ENCODE results near the gene SCAPER.

Gene SCAPER

DNA sequence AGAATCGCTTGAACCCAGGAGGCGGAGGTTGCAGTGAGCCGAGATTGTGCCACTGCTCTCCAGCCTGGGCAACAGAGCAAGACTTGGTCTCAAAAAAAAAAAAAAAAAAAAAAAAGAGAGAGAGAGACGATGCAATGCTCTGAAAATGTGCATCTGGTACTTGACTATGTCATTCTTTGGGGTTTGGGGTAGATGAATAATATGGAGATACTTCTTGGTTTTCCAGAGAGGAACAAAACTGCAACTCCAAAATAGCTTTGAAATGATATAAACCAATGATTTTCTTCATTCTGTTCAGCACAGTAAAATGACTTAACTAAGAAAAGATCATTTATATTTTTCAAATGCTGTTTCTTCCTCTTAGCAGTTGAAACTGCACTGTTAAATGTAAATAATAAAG lies 409.7 kb downstream of the SCAPER start:
- H3K9me3 ChIP-seq (ENCODE audit: low read length), result no peaks in the 10 kb centered on the region
- no peaks in the 10 kb centered on the region for H3K4me1 ChIP-seq (ENCODE audit: insufficient read depth, low read length)
- no peaks in the 10 kb centered on the region for H3K36me3 ChIP-seq (ENCODE audit: insufficient read depth, low read length)
- no peaks in the 10 kb centered on the region for H3K27me3 ChIP-seq (ENCODE audit: insufficient read depth, low read length)
- no peak overlapping the region for H3K4me3 ChIP-seq (ENCODE audit: low read length)
- H2AFZ ChIP-seq (ENCODE audit: low read depth, low read length), result no peak overlapping the region

DNA sequence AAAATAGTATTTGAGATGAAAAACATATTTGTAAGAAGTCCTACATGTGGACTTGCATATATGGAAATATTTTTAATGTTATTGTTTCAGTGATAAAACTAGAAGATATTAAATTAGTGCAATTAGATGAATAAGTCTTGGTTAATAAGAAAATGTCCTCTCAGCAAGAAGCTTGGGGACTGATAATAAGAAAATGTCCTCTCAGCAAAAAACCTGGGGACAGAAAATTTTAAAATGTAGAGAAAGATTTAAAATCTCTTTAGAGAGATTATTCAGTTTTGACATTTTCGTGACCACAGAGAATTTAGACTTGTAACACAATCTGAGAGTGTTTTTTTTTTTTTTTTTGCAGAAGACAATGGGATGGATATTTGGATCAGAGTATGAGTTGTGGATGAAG lies 412.6 kb downstream of the SCAPER start:
- Histone ChIP-seq H2AFZ (ENCODE audit: low read depth, low read length) (no peak overlapping the region), H3K4me1 (ENCODE audit: insufficient read depth, low read length) (no peaks in the 10 kb centered on the region), H3K4me3 (ENCODE audit: low read length) (no peak overlapping the region)

DNA sequence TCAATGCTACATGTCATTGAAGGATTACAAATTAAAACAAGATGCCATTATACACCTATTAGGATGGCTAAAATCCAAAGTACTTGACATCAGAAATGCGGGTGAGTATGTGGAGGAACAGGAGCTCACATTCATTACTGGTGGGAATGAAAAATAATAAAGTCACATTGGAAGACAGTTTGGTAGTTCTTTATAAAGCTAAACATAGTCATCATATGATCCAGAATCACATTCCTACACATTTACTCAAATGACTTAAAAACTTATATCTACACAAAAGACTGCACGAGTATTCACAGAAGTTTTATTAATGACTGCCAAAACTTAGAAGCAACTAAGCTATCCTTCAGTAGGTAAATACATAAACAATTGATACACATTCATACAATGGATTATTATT lies 421.4 kb downstream of the SCAPER start:
- H2AFZ ChIP-seq (ENCODE audit: low read depth, low read length), result no peak overlapping the region
- peaks cover 8% of the 10 kb centered on the region for H3K4me1 ChIP-seq (ENCODE audit: insufficient read depth, low read length)
- no peaks in the 10 kb centered on the region for H3K9me3 ChIP-seq (ENCODE audit: low read length)
- H3K4me3 ChIP-seq (ENCODE audit: low read length), result no peak overlapping the region
- H3K36me3 ChIP-seq (ENCODE audit: insufficient read depth, low read length), result no peaks in the 10 kb centered on the region
- H3K27me3 ChIP-seq (ENCODE audit: insufficient read depth, low read length), result no peaks in the 10 kb centered on the region

More for the DNA sequence above, 412.6 kb downstream of the SCAPER start:
- Histone ChIP-seq H3K9me3 (ENCODE audit: low read length) (no peaks in the 10 kb centered on the region), H3K27me3 (ENCODE audit: insufficient read depth, low read length) (no peaks in the 10 kb centered on the region), H3K36me3 (ENCODE audit: insufficient read depth, low read length) (no peaks in the 10 kb centered on the region)

DNA sequence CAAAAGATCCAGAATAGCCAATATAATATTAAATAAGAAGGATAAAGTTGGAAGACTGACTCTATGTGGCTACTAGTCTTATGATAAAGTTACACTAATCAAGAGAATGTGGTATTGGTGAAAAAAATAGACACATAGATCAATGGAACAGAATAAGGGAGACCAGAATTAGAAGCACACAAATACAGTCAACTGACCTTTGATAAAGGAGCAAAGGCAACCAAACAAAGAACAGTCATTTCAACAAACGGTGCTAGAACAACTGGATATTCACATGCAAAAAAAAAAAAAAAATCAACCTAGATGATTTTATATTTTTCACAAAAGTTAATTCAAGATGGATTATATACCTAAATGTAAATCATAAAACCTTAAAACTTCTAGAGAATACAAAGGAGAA lies 422.1 kb downstream of the SCAPER start:
- no peaks in the 10 kb centered on the region for H3K36me3 ChIP-seq (ENCODE audit: insufficient read depth, low read length)
- no peaks in the 10 kb centered on the region for H3K9me3 ChIP-seq (ENCODE audit: low read length)
- no peak overlapping the region for H2AFZ ChIP-seq (ENCODE audit: low read depth, low read length)
- H3K27me3 ChIP-seq (ENCODE audit: insufficient read depth, low read length), result no peaks in the 10 kb centered on the region
- H3K4me1 ChIP-seq (ENCODE audit: insufficient read depth, low read length), result peaks cover 8% of the 10 kb centered on the region
- no peak overlapping the region for H3K4me3 ChIP-seq (ENCODE audit: low read length)

DNA sequence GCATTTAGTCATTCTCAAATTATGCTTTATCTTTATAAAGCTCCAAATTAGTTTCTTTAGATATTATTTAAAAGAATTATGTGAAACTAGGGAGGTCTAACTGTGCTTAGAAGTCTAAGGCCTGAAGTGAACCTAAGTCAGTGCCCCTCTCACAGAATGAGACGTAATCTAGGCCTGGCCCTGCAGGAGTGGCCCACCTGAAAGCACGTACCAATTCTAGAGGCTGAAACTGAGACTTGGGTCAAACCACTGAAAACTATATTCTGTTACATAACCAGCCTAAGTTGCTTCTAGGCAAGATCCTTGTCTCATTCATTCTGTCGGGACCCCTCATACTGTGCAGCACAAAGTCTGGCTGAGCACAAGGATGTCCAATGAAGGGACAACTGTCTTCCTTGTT lies 424.9 kb downstream of the SCAPER start:
- Histone ChIP-seq H3K4me3 (ENCODE audit: low read length) (no peak overlapping the region), H2AFZ (ENCODE audit: low read depth, low read length) (no peak overlapping the region), H3K9me3 (ENCODE audit: low read length) (no peaks in the 10 kb centered on the region), H3K4me1 (ENCODE audit: insufficient read depth, low read length) (peaks cover 8% of the 10 kb centered on the region), H3K27me3 (ENCODE audit: insufficient read depth, low read length) (no peaks in the 10 kb centered on the region), H3K36me3 (ENCODE audit: insufficient read depth, low read length) (no peaks in the 10 kb centered on the region)

DNA sequence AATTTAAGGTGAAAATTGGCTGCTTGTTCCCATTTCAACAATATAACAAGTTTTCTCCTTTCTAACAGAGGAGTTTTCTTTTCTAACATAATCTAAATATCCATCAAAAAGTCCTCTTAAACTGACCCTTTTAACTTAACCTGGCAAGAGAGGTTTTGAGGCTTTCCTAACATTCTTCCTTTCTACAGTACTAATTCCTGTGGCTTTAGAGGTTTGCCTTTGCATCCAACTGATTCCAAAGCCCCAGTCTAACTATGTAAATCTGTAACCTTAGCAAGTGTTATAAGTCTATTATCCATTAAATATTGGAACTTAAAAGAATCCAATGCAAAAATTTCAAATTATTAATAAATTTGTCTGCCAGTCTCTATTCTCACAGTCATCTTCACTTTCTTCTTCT lies 434.4 kb downstream of the SCAPER start:
- Histone ChIP-seq H2AFZ (ENCODE audit: low read depth, low read length) (no peak overlapping the region), H3K27me3 (ENCODE audit: insufficient read depth, low read length) (no peaks in the 10 kb centered on the region), H3K36me3 (ENCODE audit: insufficient read depth, low read length) (no peaks in the 10 kb centered on the region), H3K4me1 (ENCODE audit: insufficient read depth, low read length) (no peaks in the 10 kb centered on the region), H3K4me3 (ENCODE audit: low read length) (no peak overlapping the region), H3K9me3 (ENCODE audit: low read length) (peaks cover 2% of the 10 kb centered on the region)

DNA sequence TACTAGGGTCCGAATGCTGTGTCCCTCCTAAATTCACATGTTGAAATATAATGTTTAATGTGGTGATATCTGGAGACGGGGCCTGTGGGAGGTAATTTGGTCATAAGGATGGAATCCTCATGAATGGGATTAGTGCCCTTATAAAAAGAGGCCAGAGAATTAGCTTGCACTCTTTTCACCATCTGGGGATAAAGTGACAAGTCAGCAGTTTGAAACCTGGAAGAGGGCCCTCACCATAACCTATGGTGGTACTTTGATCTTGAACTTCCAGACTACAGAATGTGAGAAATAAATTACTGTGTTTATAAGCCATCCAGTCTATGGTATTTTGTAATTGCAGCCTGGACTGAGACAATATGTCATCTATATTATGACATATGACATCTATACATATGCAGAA lies 436.4 kb downstream of the SCAPER start:
- H3K27me3 ChIP-seq (ENCODE audit: insufficient read depth, low read length), result no peaks in the 10 kb centered on the region
- H3K9me3 ChIP-seq (ENCODE audit: low read length), result peaks cover 2% of the 10 kb centered on the region
- H3K4me3 ChIP-seq (ENCODE audit: low read length), result no peak overlapping the region
- H3K4me1 ChIP-seq (ENCODE audit: insufficient read depth, low read length), result no peaks in the 10 kb centered on the region
- H2AFZ ChIP-seq (ENCODE audit: low read depth, low read length), result no peak overlapping the region
- no peaks in the 10 kb centered on the region for H3K36me3 ChIP-seq (ENCODE audit: insufficient read depth, low read length)

DNA sequence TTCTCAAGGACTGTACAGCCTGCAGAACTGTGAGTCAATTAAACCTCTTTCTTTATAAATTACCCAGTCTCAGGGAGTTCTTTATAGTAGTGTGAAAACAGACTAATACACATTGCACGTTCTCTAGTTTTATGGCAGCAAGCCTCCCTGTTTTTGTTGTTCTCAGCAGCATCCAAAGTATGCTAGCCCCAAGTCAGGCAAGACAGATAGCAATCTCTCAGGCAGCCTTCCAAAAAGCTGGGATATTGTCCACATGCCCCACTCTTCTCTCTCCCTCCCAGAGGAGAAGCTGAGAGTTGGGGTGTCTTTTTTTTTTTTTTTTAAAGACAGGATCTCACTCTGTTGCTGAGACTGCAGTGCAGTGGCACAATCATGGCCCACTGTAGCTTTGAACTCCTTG lies 438.0 kb downstream of the SCAPER start:
- Histone ChIP-seq H3K9me3 (ENCODE audit: low read length) (peaks cover 2% of the 10 kb centered on the region), H3K4me3 (ENCODE audit: low read length) (no peak overlapping the region), H3K27me3 (ENCODE audit: insufficient read depth, low read length) (no peaks in the 10 kb centered on the region), H3K36me3 (ENCODE audit: insufficient read depth, low read length) (no peaks in the 10 kb centered on the region), H2AFZ (ENCODE audit: low read depth, low read length) (no peak overlapping the region), H3K4me1 (ENCODE audit: insufficient read depth, low read length) (no peaks in the 10 kb centered on the region)

DNA sequence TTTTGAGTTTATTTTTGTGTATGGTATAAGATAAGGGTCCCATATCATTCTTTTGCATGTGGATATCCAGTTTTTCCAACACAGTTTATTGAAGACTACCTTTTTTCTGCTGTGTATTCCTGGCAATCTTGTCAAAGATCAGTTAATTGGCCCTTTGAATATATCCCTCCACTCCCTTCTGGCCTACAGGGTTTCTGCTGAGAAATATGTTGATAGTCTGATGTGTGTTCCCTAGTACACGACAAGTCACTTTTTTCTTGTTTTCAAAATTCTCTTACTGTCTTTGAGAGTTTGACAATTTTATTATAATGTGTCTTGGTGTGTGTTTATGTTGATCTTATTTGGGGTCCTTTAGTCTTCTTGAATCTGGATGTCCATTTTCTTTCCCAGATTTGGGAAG lies 439.4 kb downstream of the SCAPER start:
- H3K9me3 ChIP-seq (ENCODE audit: low read length), result peaks cover 2% of the 10 kb centered on the region
- no peaks in the 10 kb centered on the region for H3K27me3 ChIP-seq (ENCODE audit: insufficient read depth, low read length)
- H3K36me3 ChIP-seq (ENCODE audit: insufficient read depth, low read length), result no peaks in the 10 kb centered on the region
- no peaks in the 10 kb centered on the region for H3K4me1 ChIP-seq (ENCODE audit: insufficient read depth, low read length)
- no peak overlapping the region for H3K4me3 ChIP-seq (ENCODE audit: low read length)
- H2AFZ ChIP-seq (ENCODE audit: low read depth, low read length), result no peak overlapping the region

DNA sequence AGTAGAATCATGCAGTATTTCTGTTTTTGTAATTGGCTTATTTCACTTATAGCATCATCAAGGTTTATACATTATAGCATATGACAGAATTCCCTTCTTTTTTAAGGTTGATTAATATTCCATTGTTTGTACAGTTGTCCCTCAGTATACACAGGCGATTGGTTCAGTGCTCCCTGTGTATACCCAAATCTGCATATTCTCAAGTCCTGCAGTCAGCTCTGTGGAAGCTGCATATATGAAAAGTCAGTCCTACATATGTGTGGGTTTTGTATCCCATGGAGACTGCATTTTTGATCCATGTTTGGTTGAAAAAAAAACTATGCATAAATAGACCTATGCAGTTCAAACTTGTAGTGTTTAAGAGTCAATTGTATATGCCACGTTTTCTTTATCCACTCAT lies 440.9 kb downstream of the SCAPER start:
- H3K36me3 ChIP-seq (ENCODE audit: insufficient read depth, low read length), result no peaks in the 10 kb centered on the region
- H3K9me3 ChIP-seq (ENCODE audit: low read length), result peaks cover 4% of the 10 kb centered on the region
- H2AFZ ChIP-seq (ENCODE audit: low read depth, low read length), result no peak overlapping the region
- no peak overlapping the region for H3K4me3 ChIP-seq (ENCODE audit: low read length)
- H3K27me3 ChIP-seq (ENCODE audit: insufficient read depth, low read length), result no peaks in the 10 kb centered on the region
- no peaks in the 10 kb centered on the region for H3K4me1 ChIP-seq (ENCODE audit: insufficient read depth, low read length)

DNA sequence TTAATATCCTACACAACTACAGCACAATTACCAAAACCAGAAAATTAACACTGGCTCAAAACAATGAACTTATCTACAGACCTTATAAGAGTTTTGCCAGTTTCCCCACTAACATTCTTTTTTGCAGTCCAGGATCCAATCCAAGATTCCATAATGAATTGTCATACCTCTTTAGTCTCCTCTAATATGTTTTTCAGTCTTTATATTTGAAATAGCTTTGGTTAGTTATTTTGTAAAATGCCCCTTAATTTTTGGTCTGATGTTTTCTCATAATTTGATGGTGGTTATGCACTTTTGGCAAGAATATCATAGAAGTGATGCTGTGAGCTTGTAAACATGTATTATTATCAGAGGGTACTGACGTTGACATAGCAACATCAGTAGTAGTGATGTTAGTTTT lies 444.3 kb downstream of the SCAPER start:
- Histone ChIP-seq H3K4me1 (ENCODE audit: insufficient read depth, low read length) (no peaks in the 10 kb centered on the region), H3K4me3 (ENCODE audit: low read length) (no peak overlapping the region), H3K9me3 (ENCODE audit: low read length) (peaks cover 3% of the 10 kb centered on the region), H2AFZ (ENCODE audit: low read depth, low read length) (no peak overlapping the region), H3K36me3 (ENCODE audit: insufficient read depth, low read length) (no peaks in the 10 kb centered on the region), H3K27me3 (ENCODE audit: insufficient read depth, low read length) (no peaks in the 10 kb centered on the region)

DNA sequence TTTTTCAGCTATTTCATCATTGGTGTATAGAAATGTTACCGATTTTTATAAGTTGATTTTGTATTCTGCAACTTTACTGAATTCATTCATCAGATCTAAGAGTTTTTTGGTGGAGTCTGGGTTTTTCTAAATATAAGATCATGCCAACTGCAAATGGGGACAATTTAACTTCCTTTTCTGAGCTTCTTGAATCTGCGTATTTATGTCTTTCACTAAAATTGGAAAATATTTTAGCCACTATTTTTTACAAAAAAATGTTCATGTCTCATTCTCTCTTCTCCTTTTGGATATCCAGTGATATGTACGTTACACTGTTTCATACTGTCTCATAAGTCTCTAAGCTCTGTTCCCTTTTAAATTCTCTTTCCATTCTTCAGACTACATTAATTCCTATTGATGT lies 444.8 kb downstream of the SCAPER start:
- no peak overlapping the region for H2AFZ ChIP-seq (ENCODE audit: low read depth, low read length)
- H3K4me3 ChIP-seq (ENCODE audit: low read length), result no peak overlapping the region
- H3K9me3 ChIP-seq (ENCODE audit: low read length), result peaks cover 3% of the 10 kb centered on the region
- no peaks in the 10 kb centered on the region for H3K4me1 ChIP-seq (ENCODE audit: insufficient read depth, low read length)
- no peaks in the 10 kb centered on the region for H3K36me3 ChIP-seq (ENCODE audit: insufficient read depth, low read length)
- H3K27me3 ChIP-seq (ENCODE audit: insufficient read depth, low read length), result no peaks in the 10 kb centered on the region

DNA sequence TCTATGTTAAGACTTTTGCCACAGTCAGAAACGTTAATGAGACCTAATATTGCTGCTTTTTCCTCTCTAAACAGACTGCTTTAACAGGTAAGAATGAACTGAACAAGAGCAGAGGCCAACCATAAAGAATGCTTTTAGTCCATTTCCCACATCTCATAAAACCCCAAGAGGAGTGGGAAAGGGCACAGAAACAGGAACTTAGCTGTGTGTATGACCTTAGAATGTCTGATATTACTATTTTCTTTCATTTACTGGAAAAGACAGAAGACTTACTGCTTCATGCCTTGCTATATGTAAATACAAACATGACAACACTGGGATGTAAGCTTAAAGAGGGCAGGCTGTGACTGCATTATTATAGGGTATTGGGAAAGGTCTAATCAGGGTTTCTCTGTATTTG lies 453.6 kb downstream of the SCAPER start:
- Histone ChIP-seq H3K9me3 (ENCODE audit: low read length) (no peaks in the 10 kb centered on the region), H3K4me1 (ENCODE audit: insufficient read depth, low read length) (no peaks in the 10 kb centered on the region), H3K27me3 (ENCODE audit: insufficient read depth, low read length) (no peaks in the 10 kb centered on the region), H2AFZ (ENCODE audit: low read depth, low read length) (no peak overlapping the region), H3K36me3 (ENCODE audit: insufficient read depth, low read length) (no peaks in the 10 kb centered on the region), H3K4me3 (ENCODE audit: low read length) (no peak overlapping the region)

DNA sequence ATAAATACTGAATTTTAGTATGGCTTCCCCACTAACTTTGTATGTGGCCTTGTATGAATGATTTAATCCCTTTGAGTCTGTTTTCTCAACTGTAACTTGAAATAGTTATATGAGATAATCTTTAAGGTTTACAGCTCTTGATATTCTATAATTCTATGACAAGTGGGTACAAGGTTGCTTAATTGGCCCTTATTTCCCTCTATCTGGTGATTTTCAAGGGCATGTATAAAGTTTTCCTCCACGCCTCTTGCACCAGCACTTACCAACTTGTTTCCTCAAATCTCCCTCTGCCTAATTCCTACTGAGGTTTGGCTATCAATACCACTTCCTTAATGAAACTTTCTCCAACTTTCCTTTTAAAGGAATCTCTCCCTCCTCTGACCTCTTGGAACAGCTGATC lies 455.7 kb downstream of the SCAPER start:
- H3K27me3 ChIP-seq (ENCODE audit: insufficient read depth, low read length), result no peaks in the 10 kb centered on the region
- H3K4me1 ChIP-seq (ENCODE audit: insufficient read depth, low read length), result no peaks in the 10 kb centered on the region
- H2AFZ ChIP-seq (ENCODE audit: low read depth, low read length), result no peak overlapping the region
- no peak overlapping the region for H3K4me3 ChIP-seq (ENCODE audit: low read length)
- no peaks in the 10 kb centered on the region for H3K36me3 ChIP-seq (ENCODE audit: insufficient read depth, low read length)
- no peaks in the 10 kb centered on the region for H3K9me3 ChIP-seq (ENCODE audit: low read length)
